NT2/D1 (cell line): Measurements from ENCODE around the gene KLK1.

Experiments used
- DNase-seq: peaks from one replicate; pipeline ENCODE4 v3.0.0-alpha.2; 2011; ENCODE audit warnings: low read depth, low spot score
- H3K27me3 ChIP-seq: 2 replicates; pipeline ENCODE4 v1.6.0; 2011; ENCODE audit warnings: mild to moderate bottlenecking; ENCODE audit not compliant: insufficient read length, insufficient read depth
- H3K36me3 ChIP-seq: 2 replicates; pipeline ENCODE4 v1.6.1; 2011; ENCODE audit warnings: mild to moderate bottlenecking, low read length, mixed read lengths; ENCODE audit not compliant: insufficient read depth, insufficient read length
- H3K4me1 ChIP-seq: 2 replicates; pipeline ENCODE4 v1.5.1; 2011; ENCODE audit not compliant: insufficient read depth, insufficient read length
- H3K4me3 ChIP-seq: 2 replicates; pipeline ENCODE4 v1.5.1; 2011; ENCODE audit warnings: low read depth; ENCODE audit not compliant: insufficient read length
- H3K9ac ChIP-seq: 2 replicates; pipeline ENCODE4 v1.6.0; 2011; ENCODE audit warnings: low read depth; ENCODE audit not compliant: insufficient read length
- H3K9me3 ChIP-seq: 2 replicates; pipeline ENCODE4 v1.5.1; 2011; ENCODE audit warnings: mild to moderate bottlenecking, low read length; ENCODE audit not compliant: insufficient read depth
- SUZ12 ChIP-seq: IDR thresholded peaks from 2 replicates; pipeline ENCODE4 v1.6.1; 2011; ENCODE audit not compliant: insufficient read length, insufficient read depth; ENCODE audit errors: extremely low read depth
- YY1 ChIP-seq: IDR thresholded peaks from 2 replicates; pipeline ENCODE4 v1.6.1; 2011; ENCODE audit not compliant: insufficient read length, insufficient read depth
- ZNF274 ChIP-seq: IDR thresholded peaks from 2 replicates; pipeline ENCODE4 v1.6.1; 2011; ENCODE audit warnings: mild to moderate bottlenecking, low read depth, low read length

Gene KLK1

GRCh38 chr19:50820549-50821247 is 2.9 kb downstream of the KLK1 start:
- TF ChIP-seq SUZ12, result no peak
- no peak for TF ChIP-seq YY1
- TF ChIP-seq ZNF274, result no peak
- no peak for DNase-seq
- H3K9me3 ChIP-seq, result no peaks in the 10 kb centered on the region
- H3K4me3 ChIP-seq, result no peak overlapping the region
- no peaks in the 10 kb centered on the region for H3K36me3 ChIP-seq
- H3K9ac ChIP-seq, result peak overlapping the region; percentile 32
- peaks cover 9% of the 10 kb centered on the region for H3K4me1 ChIP-seq
- H3K27me3 ChIP-seq, result peaks cover 50% of the 10 kb centered on the region

- no peak overlapping the region for H3K9ac ChIP-seq
- H3K4me1 ChIP-seq, result peaks cover 9% of the 10 kb centered on the region
- TF ChIP-seq ZNF274 (no peak), SUZ12 (no peak), YY1 (no peak)
- no peak for DNase-seq
- no peaks in the 10 kb centered on the region for H3K36me3 ChIP-seq
- H3K9me3 ChIP-seq, result no peaks in the 10 kb centered on the region
- H3K4me3 ChIP-seq, result no peak overlapping the region
- H3K27me3 ChIP-seq, result peaks cover 52% of the 10 kb centered on the region
Observed at GRCh38 chr19:50820086-50820485, 3.5 kb downstream of the KLK1 start.

DNA sequence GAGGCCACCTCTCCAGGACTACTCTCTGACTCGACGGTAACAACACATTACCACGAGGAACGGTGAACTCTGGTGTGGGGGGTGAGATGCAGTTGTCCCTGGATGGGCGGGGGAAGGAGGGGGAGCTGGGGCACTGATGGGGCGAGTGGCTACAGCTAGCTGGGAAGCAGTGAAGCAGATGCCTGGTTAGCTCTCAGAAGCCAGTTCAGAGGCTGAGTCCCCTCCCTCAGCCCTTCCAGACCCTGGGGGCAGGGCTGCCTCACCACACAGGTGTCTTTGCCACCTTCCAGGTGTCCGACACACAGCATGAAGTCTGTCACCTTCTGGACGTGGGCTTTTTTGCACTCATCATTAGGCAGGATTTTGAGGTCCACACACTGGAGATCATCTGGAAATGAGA is 4.0 kb downstream of the KLK1 start:
- H3K4me3 ChIP-seq, result no peak overlapping the region
- no peak overlapping the region for H3K9ac ChIP-seq
- H3K27me3 ChIP-seq, result peaks cover 52% of the 10 kb centered on the region
- H3K4me1 ChIP-seq, result peaks cover 9% of the 10 kb centered on the region
- no peaks in the 10 kb centered on the region for H3K9me3 ChIP-seq
- no peaks in the 10 kb centered on the region for H3K36me3 ChIP-seq
- TF ChIP-seq SUZ12 (no peak), YY1 (no peak), ZNF274 (no peak)
- DNase-seq, result no peak

- Histone ChIP-seq H3K9ac (no peak overlapping the region), H3K27me3 (peaks cover 50% of the 10 kb centered on the region), H3K9me3 (no peaks in the 10 kb centered on the region), H3K4me3 (no peak overlapping the region), H3K36me3 (no peaks in the 10 kb centered on the region), H3K4me1 (peaks cover 9% of the 10 kb centered on the region)
- TF ChIP-seq ZNF274 (no peak), YY1 (no peak)
- no peak for DNase-seq
Observed at GRCh38 chr19:50818859-50819472, 4.6 kb downstream of the KLK1 start.

- H3K4me3 ChIP-seq, result peak overlapping the region; percentile 84
- no peaks in the 10 kb centered on the region for H3K9me3 ChIP-seq
- peaks cover 49% of the 10 kb centered on the region for H3K27me3 ChIP-seq
- DNase-seq, result no peak
- no peaks in the 10 kb centered on the region for H3K36me3 ChIP-seq
- peaks cover 9% of the 10 kb centered on the region for H3K4me1 ChIP-seq
- H3K9ac ChIP-seq, result peak overlapping the region; percentile 72
- TF ChIP-seq YY1 (no peak), SUZ12 (no peak), ZNF274 (no peak)
Observed at GRCh38 chr19:50817941-50818858, 5.4 kb downstream of the KLK1 start.

DNA sequence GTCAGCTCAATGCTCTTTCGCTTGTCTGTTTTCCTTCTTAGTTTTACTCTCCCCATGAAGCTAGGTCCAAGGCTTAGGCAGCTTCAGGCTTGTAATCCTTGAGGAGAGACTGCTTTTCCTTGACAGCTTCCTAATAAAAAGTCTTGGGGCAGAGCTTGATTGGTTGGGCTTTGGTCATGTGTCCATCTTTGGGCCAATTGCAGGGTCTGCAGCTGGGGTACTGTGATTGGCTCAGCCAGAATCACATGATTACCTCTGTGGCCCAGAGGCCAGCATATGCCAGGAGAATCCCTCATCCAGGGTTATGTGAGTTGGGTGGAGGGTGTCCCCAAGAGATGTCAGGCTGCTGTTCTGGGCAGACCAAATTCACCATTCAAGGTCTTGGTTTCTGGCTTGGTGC is 8.1 kb downstream of the KLK1 start:
- Histone ChIP-seq H3K9me3 (no peaks in the 10 kb centered on the region), H3K4me1 (peaks cover 6% of the 10 kb centered on the region), H3K36me3 (no peaks in the 10 kb centered on the region), H3K9ac (no peak overlapping the region), H3K27me3 (peaks cover 33% of the 10 kb centered on the region), H3K4me3 (no peak overlapping the region)
- TF ChIP-seq ZNF274 (no peak), YY1 (no peak), SUZ12 (no peak)
- no peak for DNase-seq

- Histone ChIP-seq H3K9ac (no peak overlapping the region), H3K36me3 (no peaks in the 10 kb centered on the region), H3K4me3 (no peak overlapping the region), H3K27me3 (peaks cover 27% of the 10 kb centered on the region), H3K9me3 (no peaks in the 10 kb centered on the region), H3K4me1 (peaks cover 6% of the 10 kb centered on the region)
- TF ChIP-seq YY1 (no peak), ZNF274 (no peak), SUZ12 (no peak)
- no peak for DNase-seq
Observed at GRCh38 chr19:50814883-50815282, 8.7 kb downstream of the KLK1 start.
